ENCODE results near the gene USP47. TPM values are rescaled to one million over a fixed set of nuclear protein-coding genes. Genes with fewer than 3 reads are reported as not detected.
A peak's percentile ranks its signal among the peaks of the same experiment; 100 is the strongest.

USP47 gene
- total and polyA plus RNA-seq, 9 of the 15 experiments (the other 6 are each of a cell fraction or from before 2014, with no cell fraction given), result 13.1 to 63.6 (median 34.7) TPM

GRCh38 chr11:11987503-11988022 is 145.8 kb downstream of the USP47 start (continued):
- TF ChIP-seq MGA (IDR thresholded peaks at IDR 0.05) (peak; percentile 30; the same call in 1 of the 2 replicates), L3MBTL2 (IDR thresholded peaks at IDR 0.05) (peak; percentile 69), ELF1 (tag; IDR thresholded peaks at IDR 0.05) (no peak), CBX2 (IDR thresholded peaks at IDR 0.05; ENCODE audit: insufficient read depth, low read length, poor library complexity, severe bottlenecking) (no peak), REST (IDR thresholded peaks at IDR 0.05; ENCODE audit: borderline replicate concordance) (peak; percentile 49), REST (CRISPR knock-in tag; IDR thresholded peaks at IDR 0.05; ENCODE audit: low read depth) (no peak)
